Activated T-helper 1 cell treated with anti-CD3 and anti-CD28 coated beads, Interleukin-12 subunit alpha, Interleukin-12 subunit beta, Interleukin-2, Interleukin-4 antibody, amounts not matched to agents 30 ng/mL and 10 ng/mL and 1 ng/mL, durations not matched to agents 14 hours and 24 hours and 36 hours (primary cell): Measurements from ENCODE around the gene RPRD1A. TPM values are rescaled to one million over a fixed set of nuclear protein-coding genes. Genes with fewer than 3 reads are reported as not detected.
"Not testable (repeated sequence)": the region's sequence is repeated elsewhere in the genome, so short reads cannot be mapped to it uniquely, and the experiment has no call there.

ENCODE experiments used
- DNase-seq: peaks from one replicate; pipeline ENCODE4 v3.0.0; 2021; ENCODE audit warnings: low spot score
- H3K27ac Mint-ChIP-seq: one replicate; pipeline ENCODE4 v1.8.0; 2021; ENCODE audit warnings: mild to moderate bottlenecking, mixed read lengths
- H3K27me3 Mint-ChIP-seq: one replicate; pipeline ENCODE4 v1.8.0; 2022; ENCODE audit warnings: mild to moderate bottlenecking, moderate library complexity, mixed read lengths; ENCODE audit not compliant: insufficient read depth
- H3K36me3 Mint-ChIP-seq: one replicate; pipeline ENCODE4 v1.8.0; 2021; ENCODE audit warnings: low read depth, mixed read lengths
- H3K4me1 Mint-ChIP-seq: one replicate; pipeline ENCODE4 v1.8.0; 2021; ENCODE audit warnings: low read depth, mixed read lengths
- H3K4me3 Mint-ChIP-seq: one replicate; pipeline ENCODE4 v1.8.0; 2021; ENCODE audit warnings: mild to moderate bottlenecking, moderate library complexity, mixed read lengths
- H3K9me3 Mint-ChIP-seq: one replicate; pipeline ENCODE4 v1.8.0; 2021; ENCODE audit warnings: mixed read lengths
- intact Hi-C: fragments of 100-400 bp; cut with micrococcal nuclease; formaldehyde crosslinking; loops from one replicate; pipeline ENCODE4 v1.15.1; 2024
- total RNA-seq: library from RNA; stranded (reverse); gene quantifications from 2 replicates; pipeline ENCODE4 v1.2.3, GENCODE V29; 2022

The RPRD1A gene
- total RNA-seq, 1 donor from 2014 or later: 20.5 TPM

DNA sequence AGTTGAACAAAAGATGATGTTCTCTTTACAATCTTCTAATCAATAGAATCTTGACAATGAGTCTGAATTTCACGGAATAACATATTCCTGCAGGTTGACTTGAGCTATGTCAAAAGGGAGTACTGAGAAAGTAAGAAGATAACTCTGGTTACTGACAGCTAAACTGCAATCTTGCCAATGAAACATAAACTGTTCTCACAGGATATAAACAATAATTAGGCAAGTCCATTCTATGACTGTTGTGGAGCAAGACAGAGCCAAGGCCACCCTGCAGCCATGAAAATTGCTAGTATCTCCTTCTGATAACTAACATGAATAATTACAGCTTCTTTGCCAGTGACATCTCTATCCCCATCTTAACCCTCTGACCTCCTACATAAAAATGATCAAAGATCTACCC is 6.3 kb upstream of the RPRD1A start:
- no peak for DNase-seq
- no peaks in the 10 kb centered on the region for H3K4me1 Mint-ChIP-seq
- H3K36me3 Mint-ChIP-seq: no peaks in the 10 kb centered on the region
- no peak overlapping the region for H3K4me3 Mint-ChIP-seq
- peaks cover 1% of the 10 kb centered on the region for H3K9me3 Mint-ChIP-seq
- peaks cover 15% of the 10 kb centered on the region for H3K27me3 Mint-ChIP-seq
- intact Hi-C loops: no loop called here
- H3K27ac Mint-ChIP-seq: no peak overlapping the region

DNA sequence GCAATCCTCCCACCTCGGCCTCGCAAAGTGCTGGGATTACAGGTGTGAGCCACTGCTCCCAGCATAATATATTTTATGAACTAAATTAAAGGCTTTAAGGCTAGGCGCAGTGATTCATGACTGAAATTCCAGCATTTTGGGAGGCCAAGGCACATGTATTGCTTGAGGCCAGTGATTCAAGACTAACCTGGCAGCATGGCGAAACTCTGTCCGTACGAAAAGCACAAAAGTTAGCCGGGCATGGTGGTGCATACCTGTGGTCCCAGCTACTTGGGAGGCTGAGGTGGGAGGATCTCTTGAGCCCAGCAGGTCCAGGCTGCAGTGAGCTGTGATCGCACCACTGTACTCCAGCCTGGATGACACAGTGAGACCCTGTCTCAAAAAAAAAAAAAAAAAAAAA is 5.0 kb upstream of the RPRD1A start:
- H3K36me3 Mint-ChIP-seq, H3K4me3 Mint-ChIP-seq, H3K4me1 Mint-ChIP-seq, H3K9me3 Mint-ChIP-seq, H3K27ac Mint-ChIP-seq, intact Hi-C loops, DNase-seq: not testable (repeated sequence)
- H3K27me3 Mint-ChIP-seq: peaks cover 16% of the 10 kb centered on the region

DNA sequence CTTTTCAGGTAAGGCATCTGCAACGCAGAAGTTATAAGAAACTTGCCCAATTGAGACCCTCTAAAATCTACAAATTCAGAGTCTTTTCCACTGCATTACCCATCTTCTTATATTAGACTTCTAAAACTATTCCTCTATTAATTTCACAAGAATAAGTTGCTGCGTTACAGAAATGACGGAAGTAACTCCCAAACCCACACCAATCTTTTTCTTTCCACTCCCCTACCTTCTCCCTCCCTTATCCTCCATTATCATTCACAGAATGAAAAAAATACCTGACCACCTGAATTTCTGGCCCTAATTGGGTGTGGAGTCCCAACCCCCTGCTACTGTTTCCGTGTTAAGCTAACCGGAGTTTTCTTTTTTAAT is 689 bp downstream of the RPRD1A start:
- intact Hi-C loops: loop anchor here (1.0 to 10.0 kb wide), 16 partner anchors 17 to 1206 kb away; partner anchors contain the start of genes ELP2, GALNT1, INO80C and KIAA1328
- Mint-ChIP-seq H3K27me3 (peaks cover 3% of the 10 kb centered on the region), H3K4me1 (peaks cover 31% of the 10 kb centered on the region), H3K27ac (peak overlapping the region; percentile 91), H3K9me3 (peaks cover 3% of the 10 kb centered on the region), H3K36me3 (peaks cover 9% of the 10 kb centered on the region), H3K4me3 (peak overlapping the region; percentile 90)
- DNase-seq: no peak

DNA sequence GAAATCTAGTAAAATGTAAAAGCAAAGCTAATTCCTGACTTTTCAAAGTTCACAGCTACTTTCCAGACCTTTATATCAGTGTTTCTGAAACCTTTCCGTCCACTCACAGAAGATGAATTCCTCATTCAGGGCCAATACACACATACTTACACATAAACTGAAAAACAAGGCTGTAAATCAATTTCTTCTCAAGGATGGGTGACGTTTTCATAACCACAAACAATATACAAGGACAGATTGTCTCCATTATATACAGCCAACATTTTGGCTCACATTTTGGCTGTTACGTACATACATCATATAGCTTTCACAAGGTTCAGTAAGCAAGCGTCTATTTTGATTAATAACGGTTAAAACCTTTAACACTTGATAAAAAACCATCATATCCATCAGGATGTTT is 1.4 kb downstream of the RPRD1A start:
- peak overlapping the region; percentile 90 for H3K4me3 Mint-ChIP-seq
- peaks cover 3% of the 10 kb centered on the region for H3K9me3 Mint-ChIP-seq
- H3K36me3 Mint-ChIP-seq: peaks cover 9% of the 10 kb centered on the region
- H3K27me3 Mint-ChIP-seq: peaks cover 3% of the 10 kb centered on the region
- peak overlapping the region; percentile 21 for H3K27ac Mint-ChIP-seq
- peaks cover 31% of the 10 kb centered on the region for H3K4me1 Mint-ChIP-seq
- DNase-seq: no peak
- intact Hi-C loops: loop anchor here (1.0 to 10.0 kb wide), 7 partner anchors 49 to 1024 kb away; partner anchors contain the start of genes GALNT1, KIAA1328, MAPRE2 and TPGS2

DNA sequence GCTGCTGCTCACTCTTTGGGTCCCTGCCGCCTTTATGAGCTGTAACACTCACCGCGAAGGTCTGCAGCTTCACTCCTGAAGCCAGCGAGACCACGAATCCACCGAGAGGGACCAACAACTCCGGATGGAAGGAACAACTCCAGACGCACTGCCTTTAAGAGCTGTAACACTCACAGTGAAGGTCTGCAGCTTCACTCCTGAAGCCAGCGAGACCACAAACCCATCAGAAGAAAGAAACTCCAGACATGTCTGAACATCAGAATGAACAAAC is 2.6 kb downstream of the RPRD1A start:
- not testable (repeated sequence) for H3K36me3 Mint-ChIP-seq, DNase-seq, H3K4me3 Mint-ChIP-seq, H3K9me3 Mint-ChIP-seq, H3K27me3 Mint-ChIP-seq
- Mint-ChIP-seq H3K27ac (peak overlapping the region; percentile 31), H3K4me1 (peaks cover 31% of the 10 kb centered on the region)
- intact Hi-C loops: loop anchor here (5.0 to 10.0 kb wide), 3 partner anchors 450 to 1022 kb away; partner anchors contain the start of gene MAPRE2

DNA sequence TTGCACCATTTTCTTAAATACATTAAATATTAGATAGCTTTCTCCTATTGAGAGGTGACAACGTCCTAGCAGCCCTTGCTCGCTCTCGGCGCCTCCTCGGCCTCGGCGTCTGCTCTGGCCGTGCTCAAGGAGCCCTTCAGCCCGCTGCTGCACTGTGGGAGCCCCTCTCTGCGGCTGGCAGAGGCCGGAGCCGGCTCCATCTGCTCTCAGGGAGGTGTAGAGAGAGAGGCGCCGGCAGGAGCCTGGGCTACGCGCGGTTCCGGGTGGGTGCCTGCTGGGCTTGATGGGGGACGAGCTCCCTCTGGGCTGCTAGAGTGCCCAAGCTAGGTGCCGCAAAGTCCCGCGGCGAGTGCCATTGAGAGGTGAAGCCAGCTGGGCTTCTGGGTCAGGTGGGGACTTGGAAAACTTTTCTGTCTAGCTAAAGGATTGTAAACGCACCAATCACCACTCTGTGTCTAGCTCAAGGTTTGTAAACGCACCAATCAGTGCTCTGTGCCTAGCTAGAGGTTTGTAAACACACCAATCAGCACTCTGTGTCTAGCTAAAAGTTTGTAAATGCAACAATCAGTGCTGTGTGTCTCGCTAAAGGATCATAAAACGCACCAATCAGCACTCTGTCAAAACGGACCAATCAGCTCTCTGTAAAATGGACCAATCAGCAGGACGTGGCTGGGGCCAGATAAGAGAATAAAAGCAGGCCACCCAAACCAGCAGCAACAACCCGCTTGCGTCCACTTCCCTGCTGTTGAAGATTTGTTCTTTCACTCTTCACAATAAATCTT is 3.1 kb downstream of the RPRD1A start:
- no peak for DNase-seq

DNA sequence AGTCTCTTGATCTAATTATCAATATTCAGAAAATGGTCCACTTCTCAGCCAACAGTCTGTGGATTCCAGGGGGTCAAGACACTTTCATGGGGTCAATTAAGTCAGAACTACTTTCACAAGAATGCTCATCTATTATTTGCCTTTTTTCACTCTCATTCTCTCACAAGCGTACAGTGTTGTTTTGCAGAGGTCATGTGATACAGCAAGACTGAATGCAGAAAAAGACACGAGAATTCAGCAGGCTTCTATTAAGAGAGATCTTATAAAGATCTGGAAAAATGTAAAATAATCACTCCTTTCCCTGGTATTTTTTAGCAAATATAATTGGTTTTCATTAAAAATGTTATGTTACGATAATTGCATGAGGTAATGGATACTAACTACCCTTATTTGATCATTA is 8.7 kb downstream of the RPRD1A start:
- Mint-ChIP-seq H3K4me3 (no peak overlapping the region), H3K27ac (no peak overlapping the region), H3K4me1 (peaks cover 4% of the 10 kb centered on the region), H3K36me3 (peaks cover 6% of the 10 kb centered on the region), H3K27me3 (no peaks in the 10 kb centered on the region), H3K9me3 (no peaks in the 10 kb centered on the region)
- intact Hi-C loops: no loop called here
- no peak for DNase-seq

More for the DNA sequence above, 3.1 kb downstream of the RPRD1A start:
- peaks cover 3% of the 10 kb centered on the region for H3K27me3 Mint-ChIP-seq
- intact Hi-C loops: loop anchor here (10.0 kb wide), 1 partner anchor 449 kb away; no protein-coding TSS in a partner anchor
- H3K4me3 Mint-ChIP-seq: no peak overlapping the region
- peaks cover 9% of the 10 kb centered on the region for H3K36me3 Mint-ChIP-seq
- peaks cover 31% of the 10 kb centered on the region for H3K4me1 Mint-ChIP-seq
- peaks cover 3% of the 10 kb centered on the region for H3K9me3 Mint-ChIP-seq
- no peak overlapping the region for H3K27ac Mint-ChIP-seq

DNA sequence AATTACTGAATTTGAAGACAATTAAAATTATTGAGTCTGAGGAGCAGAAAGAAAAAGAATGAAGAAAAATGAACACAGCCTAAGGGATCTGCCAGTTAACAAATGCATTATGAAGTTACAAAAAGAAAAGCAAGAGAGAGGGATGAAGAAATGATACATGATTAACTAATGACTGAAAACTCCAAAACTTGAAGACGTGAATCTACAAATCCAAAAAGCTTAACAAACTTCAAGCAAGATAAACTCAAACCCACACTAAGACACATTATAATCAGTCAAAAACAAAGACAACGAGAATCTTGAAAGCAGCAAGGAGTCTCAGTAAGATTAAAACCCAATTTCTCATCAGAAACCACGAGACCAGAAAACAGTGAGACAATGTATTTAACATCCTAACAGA is 15.6 kb downstream of the RPRD1A start:
- intact Hi-C loops: no loop called here
- H3K36me3 Mint-ChIP-seq: peaks cover 25% of the 10 kb centered on the region
- H3K9me3 Mint-ChIP-seq: peaks cover 22% of the 10 kb centered on the region
- no peak for DNase-seq
- H3K4me3 Mint-ChIP-seq: no peak overlapping the region
- no peaks in the 10 kb centered on the region for H3K27me3 Mint-ChIP-seq
- no peaks in the 10 kb centered on the region for H3K4me1 Mint-ChIP-seq
- no peak overlapping the region for H3K27ac Mint-ChIP-seq

DNA sequence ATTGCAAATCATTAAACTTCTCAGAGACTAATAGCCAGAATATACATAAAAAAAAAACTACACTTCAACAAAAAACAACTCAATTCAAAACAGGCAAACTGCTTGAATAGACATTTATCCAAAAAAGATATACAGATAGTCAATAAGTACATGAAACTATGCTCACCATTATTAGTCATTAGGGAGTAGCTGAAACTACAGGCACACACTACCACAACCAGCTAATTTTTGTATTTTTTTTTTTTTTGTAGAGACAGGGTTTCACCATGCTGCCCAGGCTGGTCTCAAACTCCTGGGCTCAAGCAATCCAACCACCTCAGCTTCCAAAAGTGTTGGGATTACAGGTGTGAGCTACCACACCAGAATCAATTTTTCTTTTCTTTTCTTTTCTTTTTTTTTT is 16.9 kb downstream of the RPRD1A start:
- Mint-ChIP-seq H3K36me3 (peaks cover 24% of the 10 kb centered on the region), H3K9me3 (peaks cover 22% of the 10 kb centered on the region), H3K27me3 (no peaks in the 10 kb centered on the region), H3K4me3 (no peak overlapping the region), H3K4me1 (no peaks in the 10 kb centered on the region), H3K27ac (no peak overlapping the region)
- DNase-seq: no peak
- intact Hi-C loops: no loop called here

DNA sequence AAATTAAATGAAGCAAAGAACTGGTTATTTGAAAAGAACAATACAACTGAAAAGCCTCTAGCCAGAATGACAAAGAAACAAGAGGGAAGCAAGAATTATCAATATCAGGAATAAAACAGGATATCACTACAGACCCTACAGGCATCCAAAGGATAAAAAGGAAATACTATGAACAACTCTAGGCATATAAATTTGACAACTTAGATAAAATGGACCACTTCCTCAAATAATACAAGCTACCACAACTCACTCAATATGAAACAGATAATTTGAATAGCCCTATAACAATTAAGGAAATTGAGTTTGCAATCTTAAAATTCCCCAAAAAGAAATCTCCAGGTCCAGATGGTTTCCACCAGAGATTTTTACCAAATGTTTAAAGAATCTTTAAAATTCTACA is 19.8 kb downstream of the RPRD1A start:
- Mint-ChIP-seq H3K9me3 (peaks cover 18% of the 10 kb centered on the region), H3K4me3 (no peak overlapping the region), H3K27ac (no peak overlapping the region), H3K27me3 (no peaks in the 10 kb centered on the region), H3K4me1 (peaks cover 12% of the 10 kb centered on the region), H3K36me3 (peaks cover 15% of the 10 kb centered on the region)
- DNase-seq: no peak
- intact Hi-C loops: no loop called here

DNA sequence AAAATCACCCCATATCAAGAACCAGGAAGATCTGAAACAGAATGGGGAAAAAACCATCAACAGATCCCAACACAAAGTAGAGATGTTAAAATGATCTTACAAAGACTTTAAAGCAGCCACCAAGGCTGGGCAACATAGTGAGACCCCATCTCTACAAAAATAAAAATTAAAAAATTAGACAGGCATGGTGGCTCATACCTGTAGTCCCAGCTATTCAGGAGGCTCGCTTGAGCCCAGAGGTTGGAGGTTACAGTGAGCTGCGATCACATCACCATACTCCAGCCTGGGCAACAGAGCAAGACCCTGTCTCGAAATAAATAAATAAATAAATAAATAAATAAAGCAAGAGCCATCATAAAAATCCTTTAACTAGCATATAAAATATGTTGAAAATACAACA is 20.5 kb downstream of the RPRD1A start:
- intact Hi-C loops: no loop called here

DNA sequence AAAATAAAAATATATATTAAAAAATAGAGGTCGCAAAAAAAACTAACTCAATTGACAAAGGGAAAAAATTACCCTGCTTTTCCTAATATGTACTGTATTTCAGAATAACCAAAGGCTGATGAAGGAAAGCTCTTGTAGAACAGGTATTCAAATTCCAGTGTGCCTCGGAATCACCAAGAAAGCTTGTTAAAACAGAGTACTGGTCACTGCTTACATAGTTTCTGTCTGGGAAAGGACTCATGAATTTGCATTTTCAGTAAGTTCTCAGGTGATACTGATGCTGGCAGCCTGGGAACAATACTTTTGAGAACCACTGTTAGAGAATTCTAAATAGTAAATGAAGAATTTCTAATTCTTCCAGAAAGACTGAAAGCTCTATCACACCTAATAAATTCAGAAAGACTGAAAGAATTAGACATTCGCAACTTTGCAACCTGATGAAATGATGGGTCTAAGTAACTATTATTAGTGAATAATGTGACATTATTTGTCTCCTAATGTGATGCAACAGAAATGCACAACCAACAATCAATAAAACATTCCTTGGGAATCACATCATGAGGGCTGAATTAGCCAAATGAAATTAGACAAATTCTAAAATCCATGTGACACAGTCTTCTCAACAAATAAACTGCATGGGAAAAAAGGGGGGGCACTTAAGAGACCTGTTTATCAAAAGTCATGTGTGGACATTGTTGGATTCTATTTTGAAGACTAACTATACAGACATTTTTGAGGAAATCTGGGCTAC is 21.9 kb downstream of the RPRD1A start:
- intact Hi-C loops: no loop called here
- peaks cover 10% of the 10 kb centered on the region for H3K9me3 Mint-ChIP-seq

More for the DNA sequence above, 20.5 kb downstream of the RPRD1A start:
- no peak for DNase-seq
- Mint-ChIP-seq H3K9me3 (peaks cover 14% of the 10 kb centered on the region), H3K27ac (no peak overlapping the region), H3K36me3 (peaks cover 13% of the 10 kb centered on the region), H3K4me3 (no peak overlapping the region), H3K4me1 (peaks cover 18% of the 10 kb centered on the region), H3K27me3 (no peaks in the 10 kb centered on the region)

DNA sequence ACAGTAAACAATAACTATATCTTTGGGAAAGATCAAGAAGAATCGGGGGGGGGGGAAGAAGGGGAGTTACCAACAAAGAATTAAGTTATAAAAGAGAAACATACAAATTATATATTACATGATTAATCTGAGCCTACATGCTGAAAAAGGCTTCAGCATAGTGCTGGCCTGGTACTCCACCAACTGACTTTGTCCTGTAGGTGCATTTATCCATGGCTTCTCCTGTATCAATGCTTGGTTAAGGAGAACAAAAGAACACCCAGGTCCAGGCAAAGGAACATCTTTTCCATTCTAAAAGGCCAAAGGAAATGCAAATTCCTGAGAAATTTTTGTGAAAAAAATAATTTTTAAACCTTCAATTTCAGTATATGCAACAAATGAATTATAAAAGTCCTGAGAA is 24.2 kb downstream of the RPRD1A start:
- Mint-ChIP-seq H3K4me1 (peaks cover 18% of the 10 kb centered on the region), H3K27ac (no peak overlapping the region), H3K9me3 (peaks cover 9% of the 10 kb centered on the region), H3K27me3 (no peaks in the 10 kb centered on the region), H3K4me3 (no peak overlapping the region), H3K36me3 (peaks cover 17% of the 10 kb centered on the region)
- intact Hi-C loops: no loop called here
- no peak for DNase-seq

More for the DNA sequence above, 21.9 kb downstream of the RPRD1A start:
- Mint-ChIP-seq H3K4me1 (peaks cover 18% of the 10 kb centered on the region), H3K36me3 (peaks cover 13% of the 10 kb centered on the region), H3K4me3 (no peak overlapping the region), H3K27ac (no peak overlapping the region), H3K27me3 (no peaks in the 10 kb centered on the region)
- DNase-seq: no peak
